SK-N-SH (cell line): ENCODE measurements around the gene SERPINB10. TPM values are rescaled to one million over a fixed set of nuclear protein-coding genes. Genes with fewer than 3 reads are reported as not detected.

ENCODE experiments used
- CTCF ChIA-PET: fragments of 300-600, 350-600 bp; formaldehyde crosslinking; extraction: SDS; loops from one replicate; lab custom pipeline; 2021; lab: Yijun Ruan, JAX
- POLR2A ChIA-PET: fragments of 350-600 bp; sonication (Branson Sonifier 250); formaldehyde crosslinking; extraction: SDS; loops from one replicate; lab custom pipeline; 2020; ENCODE audit warnings: antibody characterized with exemption, inconsistent platforms; lab: Yijun Ruan, JAX
- DNase-seq: peaks from one replicate; pipeline ENCODE4 v3.0.0; 2012
- H2AFZ ChIP-seq: fragments of 200-600 bp; sonication (generic); 2 replicates; pipeline ENCODE4 v1.8.1; 2016; ENCODE audit warnings: antibody characterized with exemption, mild to moderate bottlenecking, low read depth
- H3F3A ChIP-seq: fragments of 200-600 bp; sonication (generic); replicated peaks from 2 replicates; pipeline ENCODE3; 2016; ENCODE audit warnings: antibody characterized with exemption, mild to moderate bottlenecking; ENCODE audit not compliant: insufficient read depth
- H3K27ac ChIP-seq, 2 experiments: fragments of 200-500 bp in 1 of 2; fragments of 200-600 bp in 1 of 2; sonication (Bioruptor generic) in 1 of 2; sonication (generic), shearing (Covaris generic) in 1 of 2; 2 replicates each; pipeline versions ENCODE4 v1.5.1 to v1.6.1; 2014 to 2016; ENCODE audit warnings: low read depth in 2 of 2, inconsistent platforms in 1 of 2, low read length in 1 of 2, mild to moderate bottlenecking in 1 of 2, mixed read lengths in 1 of 2
- H3K27me3 ChIP-seq: fragments of 200-600 bp; sonication (generic), shearing (Covaris generic); 2 replicates; pipeline ENCODE4 v1.6.1; 2016; ENCODE audit warnings: mixed run types; ENCODE audit not compliant: insufficient read depth
- H3K36me3 ChIP-seq, 2 experiments: fragments of 200-500 bp in 1 of 2; fragments of 200-600 bp in 1 of 2; sonication (Bioruptor generic) in 1 of 2; sonication (generic) in 1 of 2; replicated peaks in 1 of 2; 2 replicates each; pipeline versions ENCODE3 to v1.5.1; 2014 to 2016; ENCODE audit warnings: low read length in 1 of 2, mild to moderate bottlenecking in 1 of 2; ENCODE audit not compliant: insufficient read depth in 2 of 2, control insufficient read depth in 1 of 2
- H3K4me1 ChIP-seq, 2 experiments: fragments of 200-500 bp in 1 of 2; fragments of 200-600 bp in 1 of 2; sonication (Bioruptor generic) in 1 of 2; sonication (generic), shearing (Covaris generic) in 1 of 2; 2 replicates each; pipeline versions ENCODE4 v1.5.1 to v1.6.1; 2014 to 2016; ENCODE audit warnings: low read depth in 1 of 2, low read length in 1 of 2, mixed run types in 1 of 2; ENCODE audit not compliant: insufficient read depth in 2 of 2, control insufficient read depth in 1 of 2
- H3K4me2 ChIP-seq: fragments of 200-600 bp; sonication (generic), shearing (Covaris generic); 2 replicates; pipeline ENCODE4 v1.6.1; 2017; ENCODE audit warnings: mixed run types
- H3K4me3 ChIP-seq, 2 experiments: fragments of 200-500 bp in 1 of 2; fragments of 200-600 bp in 1 of 2; sonication (Bioruptor generic) in 1 of 2; sonication (generic), shearing (Covaris generic) in 1 of 2; 2 replicates each; pipeline versions ENCODE4 v1.5.1 to v1.8.1; 2014 to 2016; ENCODE audit warnings: low read depth in 2 of 2, inconsistent platforms in 1 of 2, low read length in 1 of 2, mild to moderate bottlenecking in 1 of 2, mixed read lengths in 1 of 2, moderate library complexity in 1 of 2
- H3K79me2 ChIP-seq: fragments of 200-600 bp; sonication (generic); 2 replicates; pipeline ENCODE4 v1.8.1; 2017; ENCODE audit warnings: mild to moderate bottlenecking; ENCODE audit not compliant: insufficient read depth
- H3K9ac ChIP-seq: fragments of 200-600 bp; sonication (generic); 2 replicates; pipeline ENCODE4 v1.6.1; 2017; ENCODE audit warnings: mixed run types
- H3K9me2 ChIP-seq: fragments of 200-600 bp; sonication (generic); 2 replicates; pipeline ENCODE4 v1.6.1; 2017; ENCODE audit warnings: mixed run types
- H3K9me3 ChIP-seq: fragments of 200-600 bp; sonication (generic); 2 replicates; pipeline ENCODE4 v1.6.1; 2017; ENCODE audit warnings: mixed run types, mild to moderate bottlenecking, moderate library complexity
- H4K20me1 ChIP-seq: fragments of 200-600 bp; sonication (generic); 2 replicates; pipeline ENCODE4 v1.6.1; 2017; ENCODE audit warnings: mild to moderate bottlenecking, mixed run types; ENCODE audit not compliant: insufficient read depth
- FOSL2 ChIP-seq: IDR thresholded peaks from 2 replicates; pipeline ENCODE4 v1.4.0; 2012; ENCODE audit warnings: low read depth, mild to moderate bottlenecking, moderate library complexity, borderline replicate concordance
- FOXJ3 ChIP-seq: sonication (generic); formaldehyde crosslinking; IDR thresholded peaks from 2 replicates; pipeline ENCODE4 v1.5.1; 2020; ENCODE audit warnings: mild to moderate bottlenecking, missing genetic modification reagents
- FOXM1 ChIP-seq: IDR thresholded peaks from 2 replicates; pipeline ENCODE4 v1.4.0; 2012; ENCODE audit warnings: low read depth, mild to moderate bottlenecking
- GABPA ChIP-seq: IDR thresholded peaks from 2 replicates; pipeline ENCODE4 v1.4.0; 2012; ENCODE audit warnings: low read depth, mild to moderate bottlenecking
- GATA2 ChIP-seq: sonication (generic); formaldehyde crosslinking; IDR thresholded peaks from 2 replicates; pipeline ENCODE4 v1.5.0; 2020; ENCODE audit warnings: mild to moderate bottlenecking, missing genetic modification reagents
- MXI1 ChIP-seq: IDR thresholded peaks from 2 replicates; pipeline ENCODE4 v1.6.1; 2012; ENCODE audit warnings: mild to moderate bottlenecking, low read depth, low read length, improper control_type of control experiment
- PBX3 ChIP-seq: IDR thresholded peaks from 2 replicates; pipeline ENCODE4; 2012
- RAD21 ChIP-seq: IDR thresholded peaks from 2 replicates; pipeline ENCODE4 v1.6.1; 2012; ENCODE audit warnings: mild to moderate bottlenecking, low read length
- RCOR1 ChIP-seq: fragments of 150-350 bp; IDR thresholded peaks from 2 replicates; pipeline ENCODE4 v1.6.1; 2017; ENCODE audit warnings: antibody characterized with exemption, low read length
- REST ChIP-seq: IDR thresholded peaks from 2 replicates; pipeline ENCODE4 v1.6.1; 2012; ENCODE audit warnings: mild to moderate bottlenecking, low read depth, low read length, moderate library complexity
- RFX5 ChIP-seq: IDR thresholded peaks from 2 replicates; pipeline ENCODE4 v1.6.1; 2012; ENCODE audit warnings: mild to moderate bottlenecking, improper control_type of control experiment, low read length
- RXRA ChIP-seq: IDR thresholded peaks from 2 replicates; pipeline ENCODE4 v1.4.0; 2012; ENCODE audit warnings: low read depth, mild to moderate bottlenecking, borderline replicate concordance
- SIN3A ChIP-seq: IDR thresholded peaks from 2 replicates; pipeline ENCODE4 v1.6.1; 2012; ENCODE audit warnings: low read depth, mild to moderate bottlenecking, low read length, moderate library complexity, borderline replicate concordance
- SMC3 ChIP-seq: IDR thresholded peaks from 2 replicates; pipeline ENCODE4 v1.6.1; 2012; ENCODE audit warnings: low read depth, low read length, improper control_type of control experiment
- TEAD4 ChIP-seq: IDR thresholded peaks from 2 replicates; pipeline ENCODE4 v1.4.0; 2012; ENCODE audit warnings: mild to moderate bottlenecking, borderline replicate concordance; ENCODE audit not compliant: insufficient read depth
- USF1 ChIP-seq: IDR thresholded peaks from 2 replicates; pipeline ENCODE4 v1.4.0; 2012; ENCODE audit warnings: low read depth, borderline replicate concordance
- USF2 ChIP-seq: fragments of 150-350 bp; IDR thresholded peaks from 2 replicates; pipeline ENCODE4 v1.6.1; 2017; ENCODE audit warnings: antibody characterized with exemption, low read length, low read depth, borderline replicate concordance
- ZBTB33 ChIP-seq: IDR thresholded peaks from 2 replicates; pipeline ENCODE4 v1.4.0; 2012; ENCODE audit warnings: low read depth, borderline replicate concordance
- WGBS: methylation state at CpG from one replicate; pipeline ENCODE4 v1.1.6; 2017; ENCODE audit warnings: low lambda C conversion rate; 5-methylcytosine and 5-hydroxymethylcytosine counted together
- polyA plus RNA-seq, 3 experiments: library from polyadenylated mRNA; depleted of rRNA; stranded (reverse); fragments of >200 nt; gene quantifications; 2 replicates each; pipeline ENCODE4 v1.2.3, GENCODE V29; 2012

Gene SERPINB10
- polyA plus RNA-seq, 1 of the 3 experiments (the other 2 are of a cell fraction): 0.10 TPM

GRCh38 chr18:63980896-63981460 is 73.2 kb downstream of the SERPINB10 start:
- Histone ChIP-seq H3K4me2 (no peak overlapping the region), H3K4me1 (no peaks in the 10 kb centered on the region; a peak in 2 of 4 replicates), H3K9me3 (no peaks in the 10 kb centered on the region), H3K27me3 (no peaks in the 10 kb centered on the region), H3K79me2 (peaks cover 4% of the 10 kb centered on the region), H4K20me1 (no peaks in the 10 kb centered on the region), H3F3A (no peaks in the 10 kb centered on the region), H3K9me2 (no peaks in the 10 kb centered on the region), H3K9ac (no peak overlapping the region), H3K4me3 (no peak overlapping the region), H3K27ac (no peak overlapping the region), H3K36me3 (no peaks in the 10 kb centered on the region), H2AFZ (no peak overlapping the region)
- WGBS: 77% methylated on average over 6 of the region's 6 CpGs
- TF ChIP-seq USF1 (no peak), REST (no peak), GABPA (no peak), RXRA (no peak), TEAD4 (no peak), RFX5 (no peak), GATA2 (no peak), MXI1 (no peak), PBX3 (no peak), FOXJ3 (CRISPR knock-in tag) (no peak), FOSL2 (no peak)
- CTCF ChIA-PET: interaction anchor here (1.6 to 2.0 kb wide), 4 partner anchors 13 to 463 kb away, joined by 5 to 10 read pairs (median 8); no protein-coding TSS in a partner anchor
- no peak for DNase-seq
- POLR2A ChIA-PET: no interaction called here

- Histone ChIP-seq H3K79me2 (no peaks in the 10 kb centered on the region), H2AFZ (no peak overlapping the region), H3K9me3 (no peaks in the 10 kb centered on the region), H3K4me1 (no peaks in the 10 kb centered on the region; a peak in 2 of 4 replicates), H3K27ac (no peak overlapping the region), H3K36me3 (peaks cover 0 to 5% of the 10 kb centered on the region in 2 experiments), H3F3A (no peaks in the 10 kb centered on the region), H3K9ac (no peak overlapping the region), H3K9me2 (no peaks in the 10 kb centered on the region), H3K27me3 (no peaks in the 10 kb centered on the region), H4K20me1 (no peaks in the 10 kb centered on the region), H3K4me3 (no peak overlapping the region), H3K4me2 (no peak overlapping the region)
- DNase-seq: no peak
- ChIA-PET POLR2A (no interaction called here), CTCF (interaction anchor here (1.9 kb wide), 1 partner anchor 13 kb away, joined by 6 read pairs; no protein-coding TSS in a partner anchor)
- WGBS: 63% methylated on average over 2 of the region's 2 CpGs
- TF ChIP-seq RFX5 (no peak), USF2 (no peak), RAD21 (no peak), SIN3A (no peak), RCOR1 (no peak), FOXM1 (no peak), ZBTB33 (no peak), SMC3 (no peak), GATA2 (no peak)
Measured at GRCh38 chr18:63981719-63982118, 74.0 kb downstream of the SERPINB10 start.
